DMS114 treated with DMSO at 0.1 percent for 48 hours (cell line): Measurements from ENCODE around the gene CCDC178.
"Not testable (repeated sequence)": the region's sequence is repeated elsewhere in the genome, so short reads cannot be mapped to it uniquely, and the experiment has no call there.

Experiments used
- DNase-seq: peaks from one replicate; lab custom pipeline; 2025; ENCODE audit not compliant: unreplicated experiment; lab: John Stamatoyannopoulos, UW

Gene CCDC178

DNA sequence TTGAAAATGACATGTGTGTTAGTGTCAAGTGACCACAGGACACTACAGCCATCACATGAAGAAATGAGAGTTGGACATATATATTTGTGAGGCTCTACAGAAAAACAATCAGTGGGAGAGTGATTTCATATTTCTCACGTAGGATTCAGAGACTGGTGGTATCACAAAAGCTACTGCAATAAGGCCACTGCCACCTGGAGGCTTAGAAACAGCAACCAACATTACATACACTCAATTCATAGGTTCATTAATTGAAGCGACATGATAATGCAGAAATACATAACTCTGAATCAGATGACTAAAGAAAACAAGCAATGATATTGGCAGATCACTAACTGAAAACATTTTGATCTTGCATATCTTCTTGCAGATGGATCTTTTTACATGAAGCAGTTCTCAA, 419.6 kb downstream of the CCDC178 start:
- DNase-seq: no peak

DNA sequence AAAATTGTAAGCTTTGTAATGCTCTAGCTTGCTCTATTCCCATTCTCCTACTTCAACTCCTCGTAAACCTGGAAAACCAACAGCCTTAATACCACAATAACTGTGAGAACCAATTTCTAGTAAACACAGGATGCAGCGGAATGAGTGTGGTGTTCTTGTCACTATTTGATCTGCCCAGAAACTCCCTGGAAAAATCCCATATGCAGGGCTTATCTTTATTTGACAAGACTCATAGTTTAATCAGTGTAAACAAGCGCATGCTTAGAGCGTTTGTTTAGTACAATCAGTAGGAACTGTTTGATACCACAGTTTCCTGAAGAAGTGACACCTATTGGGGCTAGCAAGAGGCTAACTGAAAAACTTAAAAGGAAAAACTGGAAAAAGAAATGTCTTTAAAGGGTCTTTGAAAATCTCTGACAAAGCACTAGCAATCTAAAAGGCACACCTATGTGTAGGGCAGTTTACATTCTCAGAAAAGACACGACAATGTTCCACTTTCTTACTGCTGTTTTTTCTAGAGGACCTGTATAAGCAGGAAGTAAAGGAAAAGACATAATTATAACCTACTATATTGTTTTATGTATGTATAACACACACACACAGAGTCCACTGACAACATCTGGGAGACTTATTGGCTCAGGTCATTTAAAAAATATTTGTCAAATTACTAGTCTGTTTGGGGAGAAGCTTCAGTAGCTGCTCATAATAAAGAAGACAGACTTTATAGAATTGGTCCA, 426.3 kb downstream of the CCDC178 start:
- DNase-seq: no peak

DNA sequence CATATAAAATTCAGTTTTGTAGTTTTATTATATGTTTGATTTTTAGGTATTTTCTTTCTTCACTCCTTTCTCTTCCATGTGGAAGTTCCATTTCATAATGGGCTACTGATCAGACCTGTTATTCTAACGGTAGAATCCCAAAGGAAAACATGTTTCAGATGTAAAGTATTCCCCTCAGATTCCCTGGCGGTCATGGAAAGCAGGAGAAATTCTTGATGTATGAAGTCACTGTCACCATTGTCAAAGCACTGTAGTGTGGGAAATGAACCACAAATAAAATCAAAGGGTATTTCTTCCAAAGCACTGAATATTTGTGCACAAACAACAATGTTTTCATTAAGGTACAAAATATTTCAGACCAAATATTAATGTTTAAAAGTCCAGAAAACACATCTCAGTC, 430.4 kb downstream of the CCDC178 start:
- no peak for DNase-seq

DNA sequence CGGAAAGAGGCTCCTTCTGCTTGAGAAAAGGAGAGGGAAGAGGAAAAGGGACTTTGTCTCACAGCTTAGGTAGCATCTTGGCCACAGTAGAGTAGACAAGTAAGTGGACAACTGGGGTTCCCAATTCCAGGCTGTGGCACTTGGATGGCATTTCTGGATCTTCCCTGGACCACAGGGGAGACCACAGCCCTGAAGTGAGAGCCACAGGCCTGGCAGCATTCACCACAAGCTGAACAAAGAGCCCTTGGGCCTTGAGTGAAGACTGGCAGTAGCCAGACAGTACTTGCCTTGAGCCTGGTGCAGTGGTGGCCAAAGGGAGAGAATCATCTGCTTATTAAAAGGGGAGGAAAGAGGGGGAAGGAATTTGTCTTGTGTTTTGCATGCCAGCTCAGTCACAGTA, 441.6 kb downstream of the CCDC178 start:
- DNase-seq: no peak

DNA sequence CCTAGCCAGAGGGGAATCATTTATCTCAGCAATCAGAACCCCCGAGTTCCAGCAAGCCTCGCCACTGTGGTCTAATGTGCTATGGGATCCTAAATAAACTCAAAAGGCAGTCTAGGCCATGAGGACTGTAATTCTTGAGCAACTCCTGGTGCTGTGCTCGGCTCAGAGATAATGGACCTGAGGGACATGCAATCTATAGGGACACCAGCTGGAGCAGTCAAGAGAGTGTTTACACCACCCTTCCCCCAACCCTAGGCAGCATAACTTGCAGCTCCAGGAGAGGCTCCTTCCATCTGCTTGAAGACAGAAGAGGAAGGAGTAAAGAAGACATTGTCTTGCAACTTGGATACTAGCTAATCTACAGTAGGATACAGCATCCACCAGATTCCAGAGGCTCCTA, 442.2 kb downstream of the CCDC178 start:
- no peak for DNase-seq

DNA sequence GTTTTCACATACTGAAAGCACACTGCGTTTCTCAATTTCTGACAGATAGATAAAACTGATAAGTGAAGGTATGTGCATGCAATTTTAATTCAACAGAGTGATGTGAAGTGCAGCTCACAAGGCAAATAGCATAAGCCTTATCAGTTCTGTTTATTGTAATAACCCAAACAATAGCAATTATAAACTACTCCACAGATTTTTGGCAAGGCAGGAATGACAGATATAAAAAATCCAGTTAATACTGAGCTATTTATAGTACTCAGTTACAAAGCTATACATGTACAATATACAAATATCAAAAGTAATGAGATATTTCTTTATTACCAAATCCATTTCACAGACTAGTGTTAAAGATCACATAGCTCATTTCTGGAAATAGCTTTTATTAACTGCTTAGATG, 456.8 kb downstream of the CCDC178 start:
- no peak for DNase-seq

DNA sequence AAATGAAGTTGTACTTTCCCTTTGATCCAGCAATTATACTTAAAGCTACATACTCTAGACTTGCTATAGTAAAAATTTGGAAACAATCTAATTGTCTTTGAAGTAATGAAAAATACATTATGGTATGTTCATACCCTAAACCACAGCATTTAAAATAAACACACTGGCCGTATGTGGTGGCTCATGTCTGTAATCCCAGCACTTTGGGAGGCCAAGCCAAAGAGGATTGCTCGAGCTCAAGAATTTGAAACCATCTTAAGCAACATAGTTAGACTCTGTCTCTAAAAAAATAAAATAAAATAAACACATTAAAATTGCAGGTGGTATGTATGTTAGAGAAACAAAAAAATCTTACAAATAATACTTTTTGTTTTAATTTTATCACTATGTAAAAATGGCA, 459.6 kb downstream of the CCDC178 start:
- no peak for DNase-seq

DNA sequence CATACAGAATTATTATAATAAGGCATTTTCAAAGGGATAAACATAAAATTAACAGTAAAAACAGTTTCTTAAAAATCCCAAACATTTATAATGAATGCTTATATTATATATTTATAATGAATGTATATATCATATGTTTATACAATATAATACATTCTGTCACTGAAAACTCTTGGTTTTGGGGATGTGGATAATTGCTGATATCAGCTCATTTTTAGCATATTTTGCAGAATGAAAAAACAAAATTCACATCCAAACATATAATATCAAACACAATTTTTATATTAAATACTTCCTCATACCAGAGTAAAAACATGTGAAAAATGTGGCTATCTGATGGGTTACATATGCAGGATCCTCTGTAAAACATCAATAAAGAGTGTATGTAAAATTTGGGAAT, 465.0 kb downstream of the CCDC178 start:
- no peak for DNase-seq

DNA sequence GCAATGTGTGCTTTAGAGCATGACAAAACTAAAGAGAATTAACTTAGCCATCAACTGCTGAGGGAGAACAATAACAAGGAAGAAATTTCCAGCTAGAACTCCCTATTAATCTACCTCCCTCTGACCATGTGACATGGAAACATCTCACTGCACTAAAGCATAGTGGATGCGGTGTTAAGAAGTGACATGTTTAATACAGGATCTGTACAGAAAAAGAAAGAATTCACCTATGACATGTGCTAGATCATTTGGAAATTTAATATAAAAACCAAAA, 465.4 kb downstream of the CCDC178 start:
- DNase-seq: no peak

DNA sequence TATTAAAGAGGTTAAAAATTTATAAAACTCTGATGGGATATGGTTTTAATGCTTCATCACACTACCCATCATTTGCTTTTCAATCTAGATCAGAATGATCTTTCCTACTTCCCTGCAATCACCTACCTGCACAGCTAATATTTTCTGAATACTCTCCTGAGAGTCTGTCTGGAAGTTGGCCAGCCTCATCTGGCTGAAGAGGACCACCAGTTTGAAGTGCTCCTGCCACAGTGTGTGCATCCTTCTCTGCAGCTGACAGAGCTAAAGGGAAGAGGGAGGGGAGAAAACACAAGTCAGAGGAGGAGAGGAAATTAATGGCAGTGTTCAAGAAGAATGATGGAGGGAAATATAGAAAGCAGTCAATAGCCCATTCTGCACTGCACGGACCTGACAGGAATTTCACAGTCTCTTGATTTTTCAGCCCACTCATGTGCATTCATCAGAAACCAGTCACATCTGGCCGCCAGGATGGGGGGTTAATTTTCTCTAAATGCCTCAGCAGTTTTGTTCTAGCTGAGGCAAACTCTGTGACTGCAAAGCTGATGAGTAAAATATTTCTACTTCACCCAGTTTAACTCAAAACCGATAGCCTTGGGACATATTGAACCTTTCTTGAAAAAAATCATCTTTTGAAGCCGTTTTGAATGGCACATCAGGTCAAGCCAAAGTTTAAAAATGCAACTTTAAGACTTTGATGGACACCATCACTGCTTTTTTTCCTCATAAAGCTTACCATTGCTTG, 465.9 kb downstream of the CCDC178 start:
- DNase-seq: no peak

DNA sequence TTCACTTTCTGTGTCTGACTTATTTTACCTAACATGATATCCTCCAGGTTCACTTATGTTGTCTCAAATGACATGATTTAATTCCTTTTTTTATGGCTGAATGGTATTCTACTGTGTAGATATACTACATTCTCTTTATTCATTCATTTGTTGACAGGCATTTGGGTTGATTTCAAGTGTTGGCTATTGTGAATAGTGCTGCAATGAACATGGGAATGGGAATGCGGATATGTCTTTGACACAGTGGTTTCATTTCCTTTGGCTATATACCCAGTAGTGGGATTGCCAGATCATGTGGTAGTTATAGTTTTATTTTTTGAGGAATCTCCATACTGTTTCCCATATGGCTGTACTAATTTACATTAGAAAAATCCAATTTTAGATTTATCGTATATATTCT, 472.3 kb downstream of the CCDC178 start:
- no peak for DNase-seq

DNA sequence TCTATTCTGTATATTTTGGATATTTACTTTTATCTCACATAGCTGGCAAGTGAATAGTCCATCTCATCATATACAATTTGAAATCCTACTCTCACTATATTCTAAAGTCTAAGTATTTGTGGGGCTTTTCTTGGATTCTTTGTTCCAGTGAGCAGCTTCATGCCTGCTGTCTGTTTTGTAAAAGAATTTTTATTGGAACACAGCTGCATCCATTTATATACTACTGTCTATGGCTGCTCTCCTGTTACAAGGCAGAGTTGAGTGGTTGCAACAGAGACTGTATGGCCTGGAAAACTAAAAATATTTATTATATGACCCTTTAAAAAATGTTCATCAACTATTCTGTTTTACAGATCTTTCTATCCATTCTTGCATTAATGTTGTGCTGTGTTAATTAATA, 474.4 kb downstream of the CCDC178 start:
- no peak for DNase-seq

DNA sequence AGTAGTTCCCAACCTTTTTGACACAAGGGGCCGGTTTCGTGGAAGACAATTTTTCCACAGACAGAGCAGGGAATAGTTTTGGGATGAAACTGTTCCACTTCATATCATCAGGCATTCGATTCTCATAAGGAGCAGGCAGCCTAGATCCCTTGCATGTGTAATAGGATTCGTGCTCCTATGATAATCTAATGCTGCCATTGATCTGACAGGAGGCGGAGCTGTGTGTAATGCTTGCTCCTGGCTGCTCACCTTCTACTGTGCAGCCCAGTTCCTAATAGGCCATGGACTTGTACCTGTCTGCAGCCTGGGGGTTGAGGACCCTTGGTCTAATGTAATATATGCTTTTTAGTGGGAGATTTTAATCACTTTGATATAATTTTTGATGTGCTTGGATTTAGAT, 479.0 kb downstream of the CCDC178 start:
- DNase-seq: no peak

DNA sequence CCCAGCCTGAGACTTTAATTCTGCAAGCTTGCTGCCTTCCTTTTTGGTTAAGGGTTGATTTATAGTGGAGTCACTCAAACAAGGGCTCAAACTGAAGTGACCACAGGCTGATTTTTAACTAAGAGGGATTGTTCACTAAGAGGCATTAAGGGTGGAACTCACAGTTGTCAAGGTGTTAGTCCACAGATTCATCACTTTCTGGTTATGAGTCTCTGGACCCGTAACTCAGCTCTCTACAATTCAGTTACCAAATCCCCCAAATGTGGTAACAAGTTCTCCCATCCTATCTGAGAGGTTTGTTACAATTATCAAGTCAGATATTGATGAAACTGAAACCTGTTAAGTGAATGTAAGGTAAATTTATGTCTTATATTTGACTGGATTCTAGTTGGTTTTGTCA, 481.8 kb downstream of the CCDC178 start:
- no peak for DNase-seq

DNA sequence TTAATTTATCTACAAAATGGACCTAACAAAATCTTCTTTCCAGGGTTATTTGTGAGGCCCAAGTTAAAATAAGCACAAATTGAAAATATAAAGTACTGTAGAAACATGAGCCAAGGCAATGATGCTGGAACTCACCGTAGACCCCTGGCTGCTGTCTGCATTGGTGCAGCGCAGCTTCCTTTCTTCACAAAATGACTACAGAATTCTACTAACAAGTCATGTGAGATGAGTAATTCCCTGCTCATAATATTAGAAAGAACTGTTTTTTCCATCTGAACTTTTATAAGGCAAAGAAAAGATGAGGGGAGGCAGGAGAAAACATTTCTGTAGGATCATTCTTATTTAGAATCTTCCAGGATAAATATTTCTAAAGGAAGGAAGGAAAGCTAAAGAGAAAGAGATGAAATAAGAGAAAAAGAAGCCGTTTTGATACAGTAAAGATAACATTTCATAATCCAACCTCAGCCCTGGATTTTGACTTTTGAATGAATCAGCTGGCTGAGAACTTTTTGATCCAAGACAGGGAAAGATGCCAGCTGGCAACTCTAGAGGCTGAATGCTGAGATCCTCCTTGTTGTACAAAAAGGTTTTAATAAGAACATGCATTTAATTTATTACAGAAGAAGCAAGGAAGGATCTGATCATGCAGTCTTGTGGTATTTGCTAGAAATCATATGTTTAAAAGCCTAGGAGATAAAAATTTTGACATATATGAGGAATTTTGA, 483.8 kb downstream of the CCDC178 start:
- no peak for DNase-seq

DNA sequence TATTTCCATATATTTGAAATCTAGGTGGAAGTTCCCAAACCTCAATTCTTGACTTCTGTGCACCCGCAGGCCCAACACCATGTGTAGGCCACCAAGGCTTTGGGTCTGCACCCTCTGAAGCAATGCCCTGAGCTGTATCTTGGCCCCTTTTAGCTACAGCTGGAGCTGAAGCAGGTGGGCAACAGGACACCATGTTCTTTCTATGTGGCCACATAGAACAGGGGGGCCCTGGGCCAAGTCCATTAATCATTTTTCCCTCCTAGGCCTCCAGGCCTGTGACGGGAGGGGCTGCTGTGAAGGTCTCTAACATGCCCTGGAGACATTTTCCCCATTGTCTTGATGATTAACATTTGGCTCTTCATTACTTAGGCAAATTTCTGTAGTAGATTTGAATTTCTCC, 488.2 kb downstream of the CCDC178 start:
- not testable (repeated sequence) for DNase-seq

DNA sequence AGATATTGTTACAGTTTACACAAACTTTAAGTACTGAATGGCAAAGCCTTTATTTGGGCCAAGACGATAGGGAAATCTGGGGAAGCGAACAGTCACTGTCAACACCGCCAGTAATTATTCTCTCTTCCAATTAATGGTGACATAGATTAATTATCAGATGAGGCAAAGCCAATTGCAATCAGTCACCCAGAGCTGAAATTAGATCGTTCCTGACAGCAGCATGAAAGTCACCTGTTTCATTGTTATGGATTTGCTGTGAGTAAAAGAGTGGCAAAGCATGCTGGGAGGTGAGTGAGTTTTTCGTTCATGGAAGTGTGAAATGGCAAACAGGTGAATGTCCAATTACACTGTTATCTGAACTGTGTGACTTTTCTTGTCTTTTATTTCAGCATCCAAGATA, 502.9 kb downstream of the CCDC178 start:
- DNase-seq: no peak

DNA sequence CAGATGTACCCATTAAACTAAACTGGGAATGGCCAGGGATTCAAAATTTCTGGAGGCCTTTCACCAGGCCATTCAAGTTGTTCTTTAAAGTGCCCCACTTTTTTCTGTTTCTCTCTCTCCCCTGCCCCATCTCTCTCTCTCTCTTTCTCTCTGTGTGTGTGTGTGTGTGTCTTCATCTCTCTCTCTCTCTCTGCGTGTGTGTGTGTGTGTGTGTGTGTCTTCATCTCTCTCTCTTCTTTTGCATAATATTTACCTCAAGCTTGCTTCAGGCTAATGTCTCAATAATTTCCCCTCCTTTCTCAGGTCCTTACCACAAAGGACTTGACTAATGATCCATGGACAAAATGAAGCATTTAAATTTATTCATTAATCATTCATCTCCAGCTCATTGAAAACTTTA, 503.5 kb downstream of the CCDC178 start:
- DNase-seq: no peak

DNA sequence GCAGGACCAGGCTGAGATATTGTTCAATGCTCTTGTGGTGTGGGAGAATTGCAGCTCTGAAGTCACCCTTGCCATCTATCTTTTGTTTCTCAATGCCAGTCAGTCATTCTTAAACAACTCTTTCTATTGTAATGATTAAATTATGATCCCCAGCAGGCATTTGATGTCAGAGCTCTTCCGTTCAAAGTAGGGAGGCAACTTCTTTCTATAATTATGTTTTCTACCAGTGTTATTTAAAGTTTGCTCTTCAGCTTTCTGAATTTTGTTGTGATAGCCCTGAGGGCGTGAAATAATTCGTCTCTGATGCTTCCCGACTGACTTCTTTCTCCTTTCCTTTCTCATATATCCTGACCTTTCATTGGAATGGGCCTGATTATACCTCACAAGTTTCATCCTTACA, 506.3 kb downstream of the CCDC178 start:
- no peak for DNase-seq

DNA sequence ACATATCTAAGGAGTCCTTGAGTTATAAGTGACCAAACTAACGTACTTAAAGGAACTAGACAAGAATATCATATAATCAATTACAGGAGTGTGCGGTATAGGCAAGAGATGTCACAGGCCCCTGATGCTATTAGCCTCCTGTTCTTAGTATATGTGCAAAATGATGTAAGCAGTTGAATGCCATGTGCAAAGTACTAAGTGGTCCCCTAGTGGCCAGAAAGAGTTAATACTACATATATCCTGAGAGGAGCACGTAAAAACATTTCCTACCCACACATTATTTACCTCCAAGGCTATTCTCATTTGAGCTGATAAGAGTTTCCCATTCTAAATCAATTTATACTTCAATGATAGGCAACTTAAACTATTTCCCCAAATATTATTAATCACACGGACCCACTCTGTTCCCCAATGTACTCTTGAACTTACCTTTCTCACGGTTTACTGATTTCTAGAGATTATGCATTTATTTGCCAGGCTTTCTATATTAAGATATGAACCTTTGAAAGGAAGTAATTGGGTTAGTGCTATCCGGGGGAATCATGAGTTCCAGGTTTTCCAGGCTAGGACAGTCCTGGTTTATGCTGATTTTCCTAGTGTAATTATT, 509.7 kb downstream of the CCDC178 start:
- peak; percentile 44 for DNase-seq

DNA sequence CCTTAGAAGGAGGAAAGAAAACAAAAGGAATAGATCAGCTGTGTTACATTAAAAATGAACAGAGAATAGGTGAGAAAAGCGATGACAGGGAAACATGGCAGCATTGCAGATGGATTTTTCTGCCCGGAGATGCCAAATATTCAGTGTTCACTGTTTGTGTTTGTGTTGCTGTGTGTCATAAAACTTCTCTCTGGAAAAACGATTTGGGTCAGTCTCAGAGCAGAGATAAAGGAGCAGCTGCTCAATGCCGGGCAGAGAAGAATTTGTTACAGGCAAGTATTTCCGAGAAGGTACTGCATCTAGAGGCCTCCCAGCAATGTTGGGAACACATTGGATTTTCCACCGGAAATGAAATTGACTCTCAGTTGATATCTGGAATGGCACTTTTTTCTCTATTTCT, 511.3 kb downstream of the CCDC178 start:
- no peak for DNase-seq

DNA sequence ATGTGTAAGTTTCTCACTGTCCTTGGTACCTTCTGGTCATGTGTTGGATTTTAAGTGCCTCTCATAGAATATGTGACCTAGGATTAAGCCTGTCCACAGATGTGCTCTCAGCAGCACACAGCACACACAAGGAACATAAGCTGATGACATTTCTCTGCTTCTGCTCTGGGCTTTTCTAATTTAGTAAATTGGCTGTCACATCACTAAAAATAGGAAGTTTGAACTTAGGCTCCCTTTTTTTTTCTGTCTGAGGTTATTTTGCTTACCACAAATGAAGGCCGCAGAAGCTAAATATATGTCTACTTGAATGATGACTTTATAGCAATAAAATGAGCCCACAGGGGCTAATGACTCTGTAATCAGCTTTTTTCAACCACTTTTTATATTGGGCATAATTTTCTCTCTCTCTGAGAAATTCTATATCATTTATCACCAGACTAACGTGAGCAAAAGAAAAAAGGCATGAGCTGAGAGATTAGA, 517.5 kb downstream of the CCDC178 start:
- DNase-seq: no peak
